HEK293 (cell line): ENCODE measurements around the gene MRPL17.

ENCODE experiments used
- CTCF ChIA-PET: fragments of 350-600 bp; formaldehyde crosslinking; extraction: SDS; loops from one replicate; lab custom pipeline; 2021; ENCODE audit warnings: antibody characterized with exemption; lab: Yijun Ruan, JAX
- POLR2A ChIA-PET: fragments of 300-600 bp; formaldehyde crosslinking; extraction: SDS; loops from one replicate; lab custom pipeline; 2020; ENCODE audit warnings: antibody characterized with exemption, inconsistent platforms; lab: Yijun Ruan, JAX
- H3K27ac ChIP-seq: fragments of 200-500 bp; sonication (Bioruptor generic); 2 replicates; pipeline ENCODE4 v1.5.1; 2014; ENCODE audit warnings: low read depth, low read length, control low read depth, inconsistent platforms; ENCODE audit errors: extremely low read depth
- H3K36me3 ChIP-seq, 2 experiments: fragments of 200-500 bp in 1 of 2; sonication (Bioruptor generic) in 1 of 2; 1 replicate in 1 of 2; 2 replicates in 1 of 2; pipeline ENCODE4 v1.5.1; 2014 to 2017; ENCODE audit warnings: inconsistent platforms in 2 of 2, low read length in 2 of 2; ENCODE audit not compliant: control insufficient read depth in 2 of 2, insufficient read depth in 1 of 2
- H3K4me1 ChIP-seq: fragments of 200-500 bp; sonication (Bioruptor generic); 2 replicates; pipeline ENCODE4 v1.5.1; 2014; ENCODE audit warnings: mild to moderate bottlenecking, low read length, inconsistent platforms; ENCODE audit not compliant: control insufficient read depth, insufficient read depth
- H3K4me3 ChIP-seq: 2 replicates; pipeline ENCODE4 v1.5.1; 2011; ENCODE audit warnings: low read depth, mild to moderate bottlenecking, control low read depth, low read length, moderate library complexity
- H3K9me3 ChIP-seq: fragments of 200-500 bp; sonication (Bioruptor generic); 2 replicates; pipeline ENCODE4 v1.5.1; 2014; ENCODE audit warnings: low read depth, low read length, inconsistent platforms; ENCODE audit not compliant: control insufficient read depth, insufficient read depth
- HOXA7 ChIP-seq: sonication (generic); formaldehyde crosslinking; IDR thresholded peaks from 2 replicates; pipeline ENCODE4 v1.8.1; 2022; ENCODE audit warnings: missing genetic modification reagents, borderline replicate concordance
- HOXD13 ChIP-seq: sonication (generic); formaldehyde crosslinking; IDR thresholded peaks from 2 replicates; pipeline ENCODE4 v1.8.0; 2022; ENCODE audit warnings: missing genetic modification reagents, borderline replicate concordance
- KLF7 ChIP-seq: fragments of 450-650 bp; formaldehyde crosslinking; IDR thresholded peaks from 2 replicates; pipeline ENCODE4 v1.5.1; 2016; ENCODE audit warnings: missing biosample characterization, missing genetic modification characterization, borderline replicate concordance
- OSR2 ChIP-seq: fragments of 450-650 bp; formaldehyde crosslinking; IDR thresholded peaks from 2 replicates; pipeline ENCODE4 v1.5.1; 2016; ENCODE audit warnings: missing biosample characterization, missing genetic modification characterization
- SP3 ChIP-seq: fragments of 450-650 bp; formaldehyde crosslinking; IDR thresholded peaks from 2 replicates; pipeline ENCODE4 v1.5.1; 2016; ENCODE audit warnings: missing biosample characterization, missing genetic modification characterization
- YY2 ChIP-seq: fragments of 450-650 bp; formaldehyde crosslinking; IDR thresholded peaks from 2 replicates; pipeline ENCODE4 v1.5.1; 2016; ENCODE audit warnings: missing biosample characterization, missing genetic modification characterization
- ZBTB8A ChIP-seq: fragments of 450-650 bp; formaldehyde crosslinking; IDR thresholded peaks from 2 replicates; pipeline ENCODE4 v1.5.1; 2016; ENCODE audit warnings: missing biosample characterization, missing genetic modification characterization
- ZFP3 ChIP-seq: fragments of 450-650 bp; formaldehyde crosslinking; IDR thresholded peaks from 2 replicates; pipeline ENCODE4 v1.5.1; 2016; ENCODE audit warnings: low read depth, missing biosample characterization, missing genetic modification characterization
- ZNF19 ChIP-seq: fragments of 450-650 bp; formaldehyde crosslinking; IDR thresholded peaks from 2 replicates; pipeline ENCODE4; 2016; ENCODE audit warnings: missing biosample characterization, missing genetic modification characterization, low read depth
- ZNF223 ChIP-seq: fragments of 450-650 bp; formaldehyde crosslinking; IDR thresholded peaks from 2 replicates; pipeline ENCODE4 v1.5.1; 2016; ENCODE audit warnings: missing biosample characterization, missing genetic modification characterization
- ZNF37A ChIP-seq: fragments of 450-650 bp; IDR thresholded peaks from 2 replicates; pipeline ENCODE4 v1.5.1; 2018; ENCODE audit warnings: missing biosample characterization, missing genetic modification characterization
- ZNF521 ChIP-seq: fragments of 450-650 bp; formaldehyde crosslinking; IDR thresholded peaks from 2 replicates; pipeline ENCODE4 v1.5.1; 2017; ENCODE audit warnings: missing biosample characterization, mild to moderate bottlenecking, missing genetic modification characterization
- ZNF561 ChIP-seq: fragments of 450-650 bp; IDR thresholded peaks from 2 replicates; pipeline ENCODE4 v1.5.1; 2018; ENCODE audit warnings: missing biosample characterization, missing genetic modification characterization, borderline replicate concordance
- ZNF623 ChIP-seq: fragments of 450-650 bp; formaldehyde crosslinking; IDR thresholded peaks from 2 replicates; pipeline ENCODE4 v1.5.1; 2016; ENCODE audit warnings: missing biosample characterization, missing genetic modification characterization
- ZNF785 ChIP-seq: fragments of 450-650 bp; formaldehyde crosslinking; IDR thresholded peaks from 2 replicates; pipeline ENCODE4 v1.5.1; 2016; ENCODE audit warnings: missing biosample characterization, missing genetic modification characterization
- ZSCAN30 ChIP-seq: fragments of 450-650 bp; IDR thresholded peaks from 2 replicates; pipeline ENCODE4 v1.5.1; 2018; ENCODE audit warnings: missing biosample characterization, mild to moderate bottlenecking, missing genetic modification characterization, moderate library complexity
- TF ChIP-seq, protein P1 (sequence below): fragments of 450-650 bp; formaldehyde crosslinking; IDR thresholded peaks from 2 replicates; pipeline ENCODE4 v1.5.1; 2017; ENCODE audit warnings: missing biosample characterization, missing genetic modification characterization
- TF ChIP-seq, protein P2 (sequence below): fragments of 450-650 bp; formaldehyde crosslinking; IDR thresholded peaks from 2 replicates; pipeline ENCODE4 v1.5.1; 2017; ENCODE audit warnings: missing biosample characterization, missing genetic modification characterization
- TF ChIP-seq, protein P3 (sequence below): fragments of 450-650 bp; formaldehyde crosslinking; IDR thresholded peaks from 2 replicates; pipeline ENCODE4 v1.5.1; 2016; ENCODE audit warnings: missing biosample characterization, missing genetic modification characterization

Gene MRPL17

DNA sequence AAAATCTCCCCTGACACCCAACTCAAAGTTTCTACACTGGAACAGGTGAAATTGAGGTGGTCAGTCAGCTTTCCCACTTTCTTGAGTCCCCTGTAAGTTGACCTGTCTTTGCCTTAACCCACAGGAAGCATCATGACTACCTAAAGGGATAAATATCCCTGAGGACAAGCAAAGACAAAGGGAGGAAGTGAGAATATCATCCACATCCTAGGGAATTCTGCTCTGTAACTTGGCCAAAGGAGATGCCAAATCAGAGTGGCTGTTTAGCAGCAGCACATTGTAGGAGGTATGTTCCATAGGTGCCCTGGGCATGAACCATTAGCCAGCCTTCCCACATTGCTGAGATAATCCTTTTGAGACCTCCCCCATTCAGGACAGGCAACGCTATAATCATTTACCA lies 40.9 kb upstream of the MRPL17 start:
- Histone ChIP-seq H3K27ac (no peak overlapping the region), H3K4me3 (no peak overlapping the region), H3K9me3 (no peaks in the 10 kb centered on the region), H3K36me3 (no peaks in the 10 kb centered on the region), H3K4me1 (no peaks in the 10 kb centered on the region)
- CTCF ChIA-PET = interaction anchor here (3.0 to 3.4 kb wide), 2 partner anchors 14 to 18 kb away, joined by 9 to 16 read pairs; no protein-coding TSS in a partner anchor
- TF ChIP-seq ZNF623 (tag by site-specific recombination) (no peak), ZNF561 (tag by site-specific recombination) (no peak), SP3 (tag by site-specific recombination) (no peak), YY2 (tag by site-specific recombination) (no peak), ZNF37A (tag by site-specific recombination) (no peak), ZNF223 (tag by site-specific recombination) (no peak), ZFP3 (tag by site-specific recombination) (no peak)
- POLR2A ChIA-PET = no interaction called here

DNA sequence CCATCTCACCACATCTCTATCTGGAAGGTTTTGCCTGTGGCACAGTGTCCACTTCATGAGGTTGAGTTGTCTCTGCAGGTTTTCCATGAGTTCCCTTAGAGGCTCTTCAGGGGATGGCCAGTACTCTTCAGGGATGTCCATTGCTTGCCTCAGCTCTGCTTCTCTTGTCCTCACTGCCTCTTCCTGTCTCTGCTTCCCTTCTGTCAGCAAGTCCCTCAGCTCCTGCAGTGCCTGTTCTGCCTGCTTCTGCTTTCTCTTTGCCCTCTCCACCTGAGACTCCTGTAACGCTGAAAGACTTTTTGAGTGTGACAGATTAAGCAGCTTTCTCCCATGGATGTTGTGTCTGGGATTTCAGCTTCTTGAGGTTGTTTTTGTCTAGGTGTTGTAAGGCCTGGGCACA lies 38.2 kb upstream of the MRPL17 start:
- POLR2A ChIA-PET = no interaction called here

DNA sequence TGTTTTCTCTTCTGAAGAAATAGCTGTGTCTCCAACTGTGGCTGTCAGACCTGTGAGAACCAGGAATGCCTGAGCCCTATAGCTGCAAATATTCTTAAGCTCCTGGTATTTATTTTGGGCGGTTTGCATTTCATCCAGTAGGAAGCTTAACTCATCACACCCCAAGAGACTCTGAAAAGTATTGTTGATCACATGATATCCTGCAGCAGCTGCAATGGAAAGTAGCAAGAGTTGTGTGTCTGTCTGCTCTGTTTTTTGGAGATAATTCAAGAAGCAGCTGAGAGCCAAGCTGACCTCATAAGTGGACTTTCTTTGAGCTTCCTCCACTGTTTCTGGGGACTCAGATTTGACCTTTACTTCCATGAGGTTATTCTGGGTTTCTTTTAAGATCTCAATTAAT lies 36.4 kb upstream of the MRPL17 start:
- POLR2A ChIA-PET = no interaction called here
- CTCF ChIA-PET = interaction anchor here (1.0 to 1.6 kb wide), 2 partner anchors 14 to 18 kb away, joined by 7 read pairs; no protein-coding TSS in a partner anchor
- TF ChIP-seq, protein P1, sequence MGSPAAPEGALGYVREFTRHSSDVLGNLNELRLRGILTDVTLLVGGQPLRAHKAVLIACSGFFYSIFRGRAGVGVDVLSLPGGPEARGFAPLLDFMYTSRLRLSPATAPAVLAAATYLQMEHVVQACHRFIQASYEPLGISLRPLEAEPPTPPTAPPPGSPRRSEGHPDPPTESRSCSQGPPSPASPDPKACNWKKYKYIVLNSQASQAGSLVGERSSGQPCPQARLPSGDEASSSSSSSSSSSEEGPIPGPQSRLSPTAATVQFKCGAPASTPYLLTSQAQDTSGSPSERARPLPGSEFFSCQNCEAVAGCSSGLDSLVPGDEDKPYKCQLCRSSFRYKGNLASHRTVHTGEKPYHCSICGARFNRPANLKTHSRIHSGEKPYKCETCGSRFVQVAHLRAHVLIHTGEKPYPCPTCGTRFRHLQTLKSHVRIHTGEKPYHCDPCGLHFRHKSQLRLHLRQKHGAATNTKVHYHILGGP (tag by site-specific recombination) = no peak
- TF ChIP-seq ZBTB8A (tag by site-specific recombination) (no peak), OSR2 (tag by site-specific recombination) (no peak)

More for the DNA sequence above, 38.2 kb upstream of the MRPL17 start:
- no peaks in the 10 kb centered on the region for H3K36me3 ChIP-seq
- no peak overlapping the region for H3K4me3 ChIP-seq
- TF ChIP-seq KLF7 (tag by site-specific recombination) (no peak), HOXA7 (CRISPR knock-in tag) (no peak), HOXD13 (CRISPR knock-in tag) (no peak), ZNF19 (tag by site-specific recombination) (no peak), ZNF521 (tag by site-specific recombination) (no peak), ZSCAN30 (no peak), SP3 (tag by site-specific recombination) (no peak), ZNF785 (tag by site-specific recombination) (no peak)
- TF ChIP-seq, protein P2, sequence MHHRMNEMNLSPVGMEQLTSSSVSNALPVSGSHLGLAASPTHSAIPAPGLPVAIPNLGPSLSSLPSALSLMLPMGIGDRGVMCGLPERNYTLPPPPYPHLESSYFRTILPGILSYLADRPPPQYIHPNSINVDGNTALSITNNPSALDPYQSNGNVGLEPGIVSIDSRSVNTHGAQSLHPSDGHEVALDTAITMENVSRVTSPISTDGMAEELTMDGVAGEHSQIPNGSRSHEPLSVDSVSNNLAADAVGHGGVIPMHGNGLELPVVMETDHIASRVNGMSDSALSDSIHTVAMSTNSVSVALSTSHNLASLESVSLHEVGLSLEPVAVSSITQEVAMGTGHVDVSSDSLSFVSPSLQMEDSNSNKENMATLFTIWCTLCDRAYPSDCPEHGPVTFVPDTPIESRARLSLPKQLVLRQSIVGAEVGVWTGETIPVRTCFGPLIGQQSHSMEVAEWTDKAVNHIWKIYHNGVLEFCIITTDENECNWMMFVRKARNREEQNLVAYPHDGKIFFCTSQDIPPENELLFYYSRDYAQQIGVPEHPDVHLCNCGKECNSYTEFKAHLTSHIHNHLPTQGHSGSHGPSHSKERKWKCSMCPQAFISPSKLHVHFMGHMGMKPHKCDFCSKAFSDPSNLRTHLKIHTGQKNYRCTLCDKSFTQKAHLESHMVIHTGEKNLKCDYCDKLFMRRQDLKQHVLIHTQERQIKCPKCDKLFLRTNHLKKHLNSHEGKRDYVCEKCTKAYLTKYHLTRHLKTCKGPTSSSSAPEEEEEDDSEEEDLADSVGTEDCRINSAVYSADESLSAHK (tag by site-specific recombination) = no peak
- TF ChIP-seq, protein P3, sequence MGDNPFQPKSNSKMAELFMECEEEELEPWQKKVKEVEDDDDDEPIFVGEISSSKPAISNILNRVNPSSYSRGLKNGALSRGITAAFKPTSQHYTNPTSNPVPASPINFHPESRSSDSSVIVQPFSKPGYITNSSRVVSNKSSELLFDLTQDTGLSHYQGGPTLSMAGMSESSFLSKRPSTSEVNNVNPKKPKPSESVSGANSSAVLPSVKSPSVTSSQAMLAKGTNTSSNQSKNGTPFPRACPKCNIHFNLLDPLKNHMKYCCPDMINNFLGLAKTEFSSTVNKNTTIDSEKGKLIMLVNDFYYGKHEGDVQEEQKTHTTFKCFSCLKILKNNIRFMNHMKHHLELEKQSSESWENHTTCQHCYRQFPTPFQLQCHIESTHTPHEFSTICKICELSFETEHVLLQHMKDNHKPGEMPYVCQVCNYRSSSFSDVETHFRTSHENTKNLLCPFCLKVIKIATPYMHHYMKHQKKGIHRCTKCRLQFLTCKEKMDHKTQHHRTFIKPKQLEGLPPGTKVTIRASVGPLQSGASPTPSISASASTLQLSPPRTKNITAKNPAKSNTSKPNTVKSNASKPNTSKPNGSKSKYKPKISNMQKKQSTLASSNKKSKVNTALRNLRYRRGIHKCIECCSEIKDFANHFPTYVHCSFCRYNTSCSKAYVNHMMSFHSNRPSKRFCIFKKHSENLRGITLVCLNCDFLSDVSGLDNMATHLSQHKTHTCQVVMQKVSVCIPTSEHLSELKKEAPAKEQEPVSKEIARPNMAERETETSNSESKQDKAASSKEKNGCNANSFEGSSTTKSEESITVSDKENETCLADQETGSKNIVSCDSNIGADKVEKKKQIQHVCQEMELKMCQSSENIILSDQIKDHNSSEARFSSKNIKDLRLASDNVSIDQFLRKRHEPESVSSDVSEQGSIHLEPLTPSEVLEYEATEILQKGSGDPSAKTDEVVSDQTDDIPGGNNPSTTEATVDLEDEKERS (tag by site-specific recombination) = no peak
- CTCF ChIA-PET = interaction anchor here (0.6 to 3.4 kb wide), 3 partner anchors 17 to 1673 kb away, joined by 4 to 16 read pairs (median 7); no protein-coding TSS in a partner anchor
- no peak overlapping the region for H3K27ac ChIP-seq
- no peaks in the 10 kb centered on the region for H3K9me3 ChIP-seq
- H3K4me1 ChIP-seq = no peaks in the 10 kb centered on the region

More for the DNA sequence above, 36.4 kb upstream of the MRPL17 start:
- Histone ChIP-seq H3K4me3 (no peak overlapping the region), H3K9me3 (no peaks in the 10 kb centered on the region), H3K4me1 (no peaks in the 10 kb centered on the region), H3K27ac (no peak overlapping the region), H3K36me3 (no peaks in the 10 kb centered on the region)
